Hematopoietic multipotent progenitor cell treated with erythropoietin and hydrocortisone succinate and interleukin-3 and kit ligand, for 6 days (in vitro differentiated cells): ENCODE data around the gene MTURN.

Source experiments
- DNase-seq: peaks from one replicate; pipeline ENCODE4 v3.0.0-alpha.2; 2015

The MTURN gene

DNA sequence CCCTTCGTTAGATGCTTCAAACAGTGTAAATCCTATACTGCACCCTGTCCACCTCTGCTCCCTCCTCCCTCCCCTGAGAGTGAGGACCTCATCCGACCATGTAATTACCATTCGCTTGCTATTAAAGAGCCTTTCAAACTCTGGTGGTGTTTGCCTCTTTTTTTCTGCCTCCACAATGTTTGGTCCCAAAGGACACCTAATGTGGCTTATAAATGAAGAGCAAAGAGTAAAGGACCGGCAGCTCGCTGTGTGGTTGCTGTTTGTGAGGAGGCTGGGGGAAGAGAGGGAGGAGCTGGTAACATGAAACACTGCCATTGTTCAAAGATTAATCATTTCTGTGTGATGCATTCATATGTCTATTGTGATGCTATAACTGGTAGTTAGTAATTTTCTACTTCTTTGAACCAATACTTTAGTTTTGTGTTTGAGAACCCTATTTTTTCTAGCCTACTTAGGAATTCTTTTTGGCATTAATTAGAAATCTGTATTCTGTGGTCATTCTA is 27.9 kb downstream of the MTURN start:
- DNase-seq = no peak

DNA sequence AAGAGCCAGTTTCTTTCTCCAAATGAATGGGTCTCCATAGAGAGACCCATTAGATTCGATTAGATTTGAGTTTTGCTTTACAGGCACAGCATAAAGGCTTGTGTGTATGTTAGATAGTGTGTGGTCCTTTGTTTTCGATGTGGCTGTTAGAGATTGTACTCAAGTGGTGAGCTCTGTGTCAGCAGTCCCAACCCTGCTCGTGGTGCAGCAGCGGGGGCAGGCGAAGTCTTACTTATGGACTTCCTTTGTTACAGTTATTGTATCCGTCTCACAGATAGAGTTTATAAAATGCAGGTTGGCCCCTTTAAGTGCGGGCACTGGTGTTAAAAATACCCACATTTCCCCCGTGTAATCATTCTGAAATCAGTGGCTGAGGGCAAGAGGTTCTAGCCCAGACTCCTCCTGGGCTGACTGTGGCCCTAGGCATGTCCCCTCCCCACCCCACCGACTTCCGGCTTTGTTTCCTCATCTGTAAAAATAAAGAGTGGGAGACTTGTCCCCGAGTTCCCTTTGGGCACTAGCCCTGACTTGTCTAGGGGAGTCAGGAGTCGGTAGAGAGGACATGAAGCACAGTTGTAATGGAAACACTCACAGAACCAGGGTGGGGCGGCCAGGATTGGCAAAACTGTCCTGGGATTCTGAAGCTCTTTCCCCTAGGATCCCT is 28.6 kb downstream of the MTURN start:
- peak; percentile 85 for DNase-seq

DNA sequence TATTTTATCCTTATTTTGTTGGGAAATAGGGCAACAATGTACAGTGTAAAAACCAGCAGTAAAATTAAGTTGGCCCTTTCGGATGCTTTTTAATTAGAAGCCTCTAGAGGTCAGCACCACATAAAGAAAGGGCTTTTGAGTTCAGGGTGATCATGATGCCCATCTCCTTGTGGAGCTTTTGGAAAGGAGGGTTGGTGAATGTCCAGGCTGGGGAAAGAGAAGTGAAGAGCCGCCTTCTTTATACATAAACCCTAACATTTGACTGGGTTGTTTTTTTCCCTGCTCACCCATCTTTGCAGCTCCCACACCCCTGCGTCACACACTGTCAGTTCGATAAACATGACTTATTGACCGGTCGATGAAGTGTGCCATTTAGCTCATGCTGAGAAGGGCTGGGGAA is 29.8 kb downstream of the MTURN start:
- peak; percentile 87 for DNase-seq

- DNase-seq = no peak
Measured at GRCh38 chr7:30165590-30165989, 30.8 kb downstream of the MTURN start.

- DNase-seq = no peak
Measured at GRCh38 chr7:30166155-30166840, 31.5 kb downstream of the MTURN start.

DNA sequence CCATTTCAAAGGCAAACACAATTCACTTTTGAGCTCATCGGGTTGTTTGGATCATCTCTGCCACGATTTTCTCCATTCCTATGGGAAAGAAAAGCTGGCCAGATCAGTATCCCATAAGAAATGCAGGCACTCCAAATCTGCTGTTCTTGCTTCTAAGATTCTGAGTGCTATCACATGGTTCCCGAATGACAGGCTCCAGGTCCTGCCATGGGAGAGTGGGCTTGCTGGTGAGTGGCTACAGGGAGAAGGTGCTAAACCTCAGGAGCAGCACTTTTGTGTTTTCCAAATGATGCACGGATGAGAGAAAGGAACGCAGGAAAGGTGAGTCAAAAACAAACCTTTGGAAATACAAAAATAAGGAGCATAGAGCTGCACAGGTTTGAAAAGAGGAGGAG is 32.1 kb downstream of the MTURN start:
- no peak for DNase-seq

- DNase-seq = no peak
Measured at GRCh38 chr7:30167901-30168300, 33.1 kb downstream of the MTURN start.

- DNase-seq = no peak
Measured at GRCh38 chr7:30168835-30169573, 34.2 kb downstream of the MTURN start.

- DNase-seq = no peak
Measured at GRCh38 chr7:30169579-30169978, 34.8 kb downstream of the MTURN start.

DNA sequence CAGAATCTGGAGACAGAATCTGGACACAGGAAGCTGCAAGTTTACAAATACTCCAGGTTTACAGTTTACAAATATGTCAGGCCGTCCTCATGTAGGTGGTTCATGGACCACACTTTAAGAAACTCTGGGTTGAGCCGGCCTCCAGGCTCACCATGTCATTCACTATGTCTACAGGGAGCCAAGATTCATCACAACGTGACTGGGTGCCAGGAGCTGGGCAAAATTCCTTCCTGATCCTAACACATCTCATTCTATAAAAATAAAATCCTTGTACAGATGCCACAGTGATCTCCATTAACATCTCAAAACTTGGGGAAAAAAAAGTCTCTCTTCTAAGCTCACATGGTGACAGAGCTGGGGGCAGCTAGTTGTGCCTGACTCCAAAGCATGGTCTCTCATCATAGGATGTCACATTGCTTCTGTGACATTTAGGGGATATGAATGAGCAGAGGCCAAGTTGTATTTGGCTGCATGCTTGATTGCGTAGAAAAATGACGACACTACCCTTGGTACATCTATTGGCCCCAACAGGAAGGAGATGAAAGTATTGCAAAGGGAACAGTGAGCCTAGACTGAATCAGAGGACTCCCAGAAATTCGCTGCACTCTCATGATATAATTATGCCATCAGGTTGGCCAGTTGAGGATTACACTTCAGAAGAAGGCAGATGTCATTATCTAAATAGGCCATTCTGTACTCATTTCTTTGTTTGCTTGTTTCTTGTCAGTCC is 35.9 kb downstream of the MTURN start:
- no peak for DNase-seq

GRCh38 chr7:30171766-30172447 is 37.1 kb downstream of the MTURN start:
- DNase-seq = no peak

- no peak for DNase-seq
Measured at GRCh38 chr7:30172451-30172850, 37.7 kb downstream of the MTURN start.

GRCh38 chr7:30173058-30173897 is 38.5 kb downstream of the MTURN start:
- no peak for DNase-seq

- no peak for DNase-seq
Measured at GRCh38 chr7:30175180-30175579, 40.4 kb downstream of the MTURN start.

DNA sequence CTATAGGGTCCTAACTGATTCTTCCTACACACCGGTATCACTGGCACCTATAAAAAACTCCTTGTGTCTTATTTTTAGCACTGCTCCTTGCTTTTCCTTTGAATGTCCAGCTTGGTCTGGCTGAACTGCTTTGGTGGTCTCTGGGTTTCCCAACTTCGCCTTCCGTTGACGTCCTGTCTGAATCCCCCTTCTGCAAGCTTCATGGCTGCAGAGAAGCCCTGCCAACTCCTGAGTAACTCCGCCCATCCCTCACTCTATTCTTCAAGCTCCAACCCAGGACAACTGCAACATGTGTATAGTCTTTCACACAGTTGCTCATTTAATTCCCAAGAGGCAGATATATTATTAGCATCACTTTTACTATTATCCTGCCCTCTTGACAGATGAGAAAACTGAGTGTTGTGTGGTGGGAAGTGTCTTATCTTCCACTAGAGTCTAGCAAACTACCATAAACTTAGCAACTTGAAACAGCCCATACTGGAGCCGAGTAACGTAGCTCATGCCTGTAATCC is 40.9 kb downstream of the MTURN start:
- no peak for DNase-seq

- DNase-seq = peak; percentile 45
Measured at GRCh38 chr7:30176463-30177109, 41.8 kb downstream of the MTURN start.

GRCh38 chr7:30177186-30177585 is 42.4 kb downstream of the MTURN start:
- no peak for DNase-seq

DNA sequence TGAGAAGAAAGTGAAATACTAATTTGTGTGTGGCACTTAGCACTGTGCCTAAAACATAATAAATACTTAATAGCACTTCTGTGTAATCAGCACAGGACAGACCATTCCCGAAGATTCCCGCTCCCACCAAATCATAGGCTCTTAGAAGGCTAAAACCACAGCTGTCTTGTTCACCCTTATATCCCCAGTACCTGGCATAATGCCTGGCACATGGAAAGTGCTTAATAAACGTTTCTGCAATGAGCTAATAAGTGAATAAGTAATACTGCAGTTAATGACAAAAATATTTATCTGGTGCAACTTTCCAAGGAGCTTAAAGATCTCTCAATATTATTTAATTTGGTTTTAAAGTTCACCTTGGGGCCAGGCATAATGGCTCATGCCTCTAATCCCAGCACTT is 43.2 kb downstream of the MTURN start:
- no peak for DNase-seq

DNA sequence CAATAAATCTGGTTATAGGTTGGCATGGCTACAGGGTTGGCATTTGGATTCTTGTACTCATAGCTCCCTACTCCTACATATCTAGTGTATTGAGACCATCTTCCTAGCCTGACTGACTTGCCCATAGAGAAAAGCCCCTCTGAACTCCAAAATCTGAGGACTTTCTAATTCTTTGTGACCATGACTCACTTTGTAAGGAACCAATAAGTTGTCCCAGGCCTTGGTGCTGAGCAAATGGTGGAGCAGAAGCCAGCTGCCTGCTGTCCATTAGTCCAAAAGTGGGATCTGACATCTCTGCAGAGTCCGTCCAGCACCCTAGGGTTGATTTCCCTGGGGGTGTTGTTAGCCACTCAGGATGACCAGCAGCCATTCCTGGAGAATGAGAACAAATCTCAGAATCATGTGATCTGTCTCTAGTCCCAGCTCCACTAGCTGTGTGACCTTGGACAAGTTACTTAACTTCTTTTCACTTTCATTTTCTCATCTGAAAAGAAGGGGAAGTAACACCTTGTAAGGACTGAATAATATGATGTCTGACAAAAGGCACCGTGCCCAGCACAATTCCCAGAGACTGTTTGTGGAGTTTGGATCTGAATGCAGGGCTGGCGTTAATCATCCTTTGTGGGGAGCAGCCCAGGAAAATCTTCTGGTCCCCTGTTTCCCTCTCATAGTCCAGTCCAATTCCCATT is 44.1 kb downstream of the MTURN start:
- no peak for DNase-seq

DNA sequence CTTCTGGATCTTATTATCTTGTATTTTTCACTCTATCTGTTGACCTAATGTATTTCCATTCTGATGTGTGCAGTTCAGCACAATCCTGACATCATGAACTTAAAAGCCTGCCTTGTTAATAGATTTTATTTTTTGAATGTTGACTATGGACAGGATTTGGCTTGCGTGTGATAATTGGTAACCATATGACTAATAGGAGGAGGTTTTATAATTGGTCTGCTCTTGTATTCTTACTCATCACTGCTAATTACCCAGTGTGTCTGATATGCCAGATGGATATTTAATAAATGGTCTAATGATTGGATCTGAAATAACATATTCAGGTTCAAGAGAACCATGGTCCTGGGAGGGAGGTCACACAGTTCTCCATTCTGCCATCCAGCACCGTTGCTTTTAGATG is 45.9 kb downstream of the MTURN start:
- DNase-seq = no peak
